Vagina (tissue), 2 donors: ENCODE measurements around the gene LILRB2.
"Not testable (repeated sequence)": the region's sequence is repeated elsewhere in the genome, so short reads cannot be mapped to it uniquely, and the experiment has no call there.

ENCODE experiments used
- CTCF ChIP-seq, 3 experiments: fragments of 450-650 bp in 2 of 3; fragments of 200-600 bp in 1 of 3; sonication (generic) in 1 of 3; IDR thresholded peaks; one replicate each; pipeline ENCODE4 v1.5.1; 2017 to 2019; ENCODE audit warnings: antibody characterized with exemption in 3 of 3, mild to moderate bottlenecking in 2 of 3, moderate library complexity in 2 of 3
- POLR2A ChIP-seq, 2 donors: fragments of 450-650 bp; IDR thresholded peaks; one replicate each; pipeline ENCODE4 v1.6.1; 2017; ENCODE audit warnings: antibody characterized with exemption in 2 of 2, mild to moderate bottlenecking in 2 of 2, moderate library complexity in 2 of 2
- POLR2AphosphoS5 ChIP-seq, 2 donors: sonication (generic); formaldehyde crosslinking; IDR thresholded peaks; one replicate each; pipeline ENCODE4 v1.9.0; 2017; ENCODE audit warnings: antibody characterized with exemption in 2 of 2, mild to moderate bottlenecking in 2 of 2, low read depth in 1 of 2; ENCODE audit not compliant: insufficient read depth in 1 of 2

- TF ChIP-seq CTCF (IDR thresholded peaks at IDR 0.05); POLR2A (IDR thresholded peaks at IDR 0.05); POLR2AphosphoS5 (IDR thresholded peaks at IDR 0.05; ENCODE audit: insufficient read depth in 1 of 2, low read depth in 1 of 2): not testable (repeated sequence)
Observed at GRCh38 chr19:54223937-54224281, 57.0 kb downstream of the LILRB2 start.
